RWPE2 (cell line): ENCODE data around the gene TIA1.
A peak's percentile ranks its signal among the peaks of the same experiment; 100 is the strongest.
"Not testable (repeated sequence)": the region's sequence is repeated elsewhere in the genome, so short reads cannot be mapped to it uniquely, and the experiment has no call there.

Source experiments
- ATAC-seq: fragments of 200-7000 bp; cut with Tn5 transposase; 3 replicates; pipeline ENCODE4 v1.9.1; 2021; ENCODE audit warnings: low read depth
- DNase-seq: peaks from one replicate; pipeline ENCODE4 v3.0.0-alpha.2; 2020; ENCODE audit warnings: low spot score
- H3K27ac ChIP-seq: fragments of 450-650 bp; 2 replicates; pipeline ENCODE4 v1.5.1; 2017; ENCODE audit warnings: mild to moderate bottlenecking; ENCODE audit not compliant: poor library complexity, severe bottlenecking
- H3K27me3 ChIP-seq: fragments of 250-450 bp; sonication (Bioruptor Pico); 2 replicates; pipeline ENCODE4 v1.5.1; 2021; ENCODE audit warnings: mild to moderate bottlenecking, moderate library complexity; ENCODE audit not compliant: insufficient read depth, poor library complexity, severe bottlenecking
- H3K36me3 ChIP-seq: fragments of 250-450 bp; sonication (Bioruptor Pico); 2 replicates; pipeline ENCODE4 v1.5.1; 2020; ENCODE audit warnings: low read depth, mild to moderate bottlenecking, moderate library complexity
- H3K4me1 ChIP-seq: fragments of 250-450 bp; sonication (Bioruptor Pico); 2 replicates; pipeline ENCODE4 v1.5.1; 2021; ENCODE audit warnings: mild to moderate bottlenecking, moderate library complexity; ENCODE audit not compliant: insufficient read depth, poor library complexity, severe bottlenecking
- H3K4me3 ChIP-seq: fragments of 250-450 bp; sonication (Bioruptor Pico); 2 replicates; pipeline ENCODE4 v1.5.1; 2021; ENCODE audit warnings: mild to moderate bottlenecking, moderate library complexity; ENCODE audit not compliant: severe bottlenecking
- H3K9me3 ChIP-seq: fragments of 250-450 bp; sonication (Bioruptor Pico); 2 replicates; pipeline ENCODE4 v1.5.1; 2021; ENCODE audit warnings: mild to moderate bottlenecking, moderate library complexity; ENCODE audit not compliant: severe bottlenecking
- CTCF ChIP-seq: fragments of 450-650 bp; IDR thresholded peaks from one replicate; pipeline ENCODE4 v1.5.1; 2017; ENCODE audit warnings: mild to moderate bottlenecking, moderate library complexity; ENCODE audit not compliant: poor library complexity, severe bottlenecking

Gene TIA1

DNA sequence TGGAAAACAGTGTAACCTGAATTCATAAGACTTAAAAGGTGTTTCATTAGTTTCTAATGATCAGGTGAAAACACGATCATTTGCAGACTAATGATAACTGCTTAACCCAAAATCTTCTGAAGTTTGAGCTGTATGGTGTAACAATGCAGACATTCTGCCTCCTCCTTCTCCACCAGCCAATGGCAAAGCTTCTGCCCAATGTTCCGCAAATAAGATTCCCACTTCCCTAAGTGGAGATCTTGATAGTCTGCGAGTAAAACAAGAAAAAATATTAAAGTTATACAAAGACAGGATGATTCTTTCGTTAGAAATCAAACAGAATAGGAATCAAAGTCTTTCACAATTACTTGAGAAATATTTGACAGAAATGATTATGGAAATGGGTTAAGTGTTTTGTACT is 65.7 kb downstream of the TIA1 start:
- no peak overlapping the region for H3K27ac ChIP-seq
- no peak overlapping the region for H3K4me3 ChIP-seq
- DNase-seq (no peak), ATAC-seq (no peak)
- TF ChIP-seq CTCF: no peak
- H3K27me3 ChIP-seq: no peaks in the 10 kb centered on the region
- H3K9me3 ChIP-seq: no peaks in the 10 kb centered on the region
- H3K4me1 ChIP-seq: no peaks in the 10 kb centered on the region
- peaks cover 31% of the 10 kb centered on the region for H3K36me3 ChIP-seq

- Histone ChIP-seq H3K27ac (no peak overlapping the region), H3K9me3 (no peaks in the 10 kb centered on the region), H3K36me3 (peaks cover 35% of the 10 kb centered on the region), H3K4me1 (no peaks in the 10 kb centered on the region), H3K27me3 (no peaks in the 10 kb centered on the region), H3K4me3 (no peak overlapping the region)
- DNase-seq (no peak), ATAC-seq (no peak)
- no peak for TF ChIP-seq CTCF
Observed at GRCh38 chr2:70181363-70181956, 67.0 kb downstream of the TIA1 start.

- no peak for TF ChIP-seq CTCF
Observed at GRCh38 chr2:70173520-70173919, 74.9 kb downstream of the TIA1 start.

DNA sequence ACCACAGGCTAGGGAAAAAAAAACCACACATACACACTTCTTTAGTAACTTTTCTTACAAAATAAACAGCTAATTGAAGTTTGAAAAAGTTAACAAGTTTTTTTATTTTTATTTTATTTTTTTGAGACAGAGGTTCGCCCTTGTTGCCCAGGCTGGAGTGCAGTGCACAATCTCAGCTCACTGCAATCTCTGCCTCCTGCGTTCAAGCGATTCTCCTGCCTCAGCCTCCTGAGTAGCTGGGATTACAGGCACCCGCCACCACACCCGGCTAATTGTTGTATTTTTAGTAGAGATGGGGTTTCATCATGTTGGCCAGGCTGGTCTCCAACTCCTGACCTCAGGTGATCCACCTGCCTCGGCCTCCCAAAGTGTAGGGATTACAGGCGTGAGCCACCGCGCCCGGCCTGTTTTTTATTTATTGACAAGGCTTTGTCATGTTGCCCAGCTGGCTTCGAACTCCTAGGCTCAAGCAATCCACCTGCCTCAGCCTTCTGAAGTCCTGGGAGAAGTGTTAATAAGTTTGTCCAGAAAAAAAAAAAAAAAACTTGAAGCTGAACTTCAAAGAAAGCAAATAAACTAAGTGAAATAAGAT is 78.7 kb downstream of the TIA1 start:
- not testable (repeated sequence) for H3K4me3 ChIP-seq
- Histone ChIP-seq H3K36me3 (peaks cover 37% of the 10 kb centered on the region), H3K4me1 (peaks cover 13% of the 10 kb centered on the region)

More at GRCh38 chr2:70173520-70173919, 74.9 kb downstream of the TIA1 start:
- DNase-seq: no peak
- Histone ChIP-seq H3K9me3 (no peaks in the 10 kb centered on the region), H3K4me3 (no peak overlapping the region), H3K4me1 (peaks cover 15% of the 10 kb centered on the region), H3K27me3 (no peaks in the 10 kb centered on the region), H3K36me3 (peaks cover 47% of the 10 kb centered on the region), H3K27ac (no peak overlapping the region)
- 0 out of 3 replicates have a peak, but pooled peaks have one; percentile 33 for ATAC-seq

GRCh38 chr2:70161069-70161534 is 87.3 kb downstream of the TIA1 start:
- Histone ChIP-seq H3K27ac (peak overlapping the region; percentile 57), H3K4me3 (no peak overlapping the region), H3K36me3 (peaks cover 42% of the 10 kb centered on the region), H3K9me3 (no peaks in the 10 kb centered on the region), H3K27me3 (no peaks in the 10 kb centered on the region), H3K4me1 (peaks cover 10% of the 10 kb centered on the region)
- peak; percentile 98 for ATAC-seq
- DNase-seq: no peak
- TF ChIP-seq CTCF: no peak

More for the DNA sequence above, 78.7 kb downstream of the TIA1 start:
- not testable (repeated sequence) for ATAC-seq, H3K27ac ChIP-seq, H3K9me3 ChIP-seq, DNase-seq, H3K27me3 ChIP-seq
